ENCODE results near the gene RRP15. TPM values are rescaled to one million over a fixed set of nuclear protein-coding genes. Genes with fewer than 3 reads are reported as not detected.

RRP15 gene
- total and polyA plus RNA-seq, 9 of the 15 experiments (the other 6 are each of a cell fraction or from before 2014, with no cell fraction given) = 9.5 to 58.1 (median 29.3) TPM

- ChIA-PET CTCF (ENCODE audit: low intra/inter-chr PET ratio) (no interaction called here), POLR2A (no interaction called here)
- Histone ChIP-seq H3K36me3 (ENCODE audit: control insufficient read depth, insufficient read depth, low read length) (no peaks in the 10 kb centered on the region), H2AFZ (ENCODE audit: low read depth, low read length) (no peak overlapping the region), H3K9ac (ENCODE audit: insufficient read depth in 1 of 2, low read depth in 2 of 2, low read length in 2 of 2) (no peak overlapping the region), H3K4me1 (replicated peaks in 1 of 2; ENCODE audit: control insufficient read depth in 2 of 2, insufficient read depth in 2 of 2, low read length in 2 of 2) (peaks cover 0 to 4% of the 10 kb centered on the region in 2 experiments; a peak in 1 of 5 replicates), H4K20me1 (replicated peaks; ENCODE audit: control insufficient read depth, insufficient read depth, low read length) (no peaks in the 10 kb centered on the region), H3K4me2 (ENCODE audit: insufficient read depth, low read length) (no peak overlapping the region), H3K79me2 (ENCODE audit: control insufficient read depth, insufficient read depth, low read length) (no peaks in the 10 kb centered on the region), H3K9me1 (ENCODE audit: control insufficient read depth, insufficient read depth, low read length) (no peaks in the 10 kb centered on the region), H3K4me3 (no peak overlapping the region), H3K27ac (ENCODE audit: extremely low read depth, low read depth, low read length) (no peak overlapping the region), H3K9me3 (replicated peaks; ENCODE audit: control insufficient read depth, insufficient read depth, low read depth, low read length) (no peaks in the 10 kb centered on the region), H3K27me3 (ENCODE audit: control insufficient read depth in 2 of 2, insufficient read depth in 2 of 2, low read length in 2 of 2) (no peaks in the 10 kb centered on the region)
- TF ChIP-seq ZBTB11 (CRISPR knock-in tag; IDR thresholded peaks at IDR 0.05) (no peak), CEBPB (tag; IDR thresholded peaks at IDR 0.05) (0 out of 2 replicates have a peak, but pooled peaks have one; percentile 20), MEIS2 (IDR thresholded peaks at IDR 0.05; ENCODE audit: partially characterized antibody) (peak; percentile 24), ATF3 (IDR thresholded peaks at IDR 0.05) (peak; percentile 57), ATF3 (CRISPR knock-in tag; conservative IDR thresholded peaks at IDR 0.05) (no peak), RAD21 (CRISPR knock-in tag; conservative IDR thresholded peaks at IDR 0.05 in 1 of 2, IDR thresholded peaks at IDR 0.05 in 1 of 2) (peak in 1 of 2 experiments; percentile 25; a peak in 1 of 4 replicates), ARID2 (IDR thresholded peaks at IDR 0.05) (no peak), HNRNPLL (IDR thresholded peaks at IDR 0.05; ENCODE audit: low read depth, low read length, poor library complexity, severe bottlenecking) (no peak), SRF (CRISPR knock-in tag; IDR thresholded peaks at IDR 0.05) (no peak), ZBTB7A (IDR thresholded peaks at IDR 0.05; ENCODE audit: borderline replicate concordance, control insufficient read depth, low read depth, low read length) (0 out of 2 replicates have a peak, but pooled peaks have one; percentile 59), RFX1 (IDR thresholded peaks at IDR 0.05) (peak; percentile 41; the same call in 1 of the 2 replicates)
- TF ChIP-seq, protein P1, sequence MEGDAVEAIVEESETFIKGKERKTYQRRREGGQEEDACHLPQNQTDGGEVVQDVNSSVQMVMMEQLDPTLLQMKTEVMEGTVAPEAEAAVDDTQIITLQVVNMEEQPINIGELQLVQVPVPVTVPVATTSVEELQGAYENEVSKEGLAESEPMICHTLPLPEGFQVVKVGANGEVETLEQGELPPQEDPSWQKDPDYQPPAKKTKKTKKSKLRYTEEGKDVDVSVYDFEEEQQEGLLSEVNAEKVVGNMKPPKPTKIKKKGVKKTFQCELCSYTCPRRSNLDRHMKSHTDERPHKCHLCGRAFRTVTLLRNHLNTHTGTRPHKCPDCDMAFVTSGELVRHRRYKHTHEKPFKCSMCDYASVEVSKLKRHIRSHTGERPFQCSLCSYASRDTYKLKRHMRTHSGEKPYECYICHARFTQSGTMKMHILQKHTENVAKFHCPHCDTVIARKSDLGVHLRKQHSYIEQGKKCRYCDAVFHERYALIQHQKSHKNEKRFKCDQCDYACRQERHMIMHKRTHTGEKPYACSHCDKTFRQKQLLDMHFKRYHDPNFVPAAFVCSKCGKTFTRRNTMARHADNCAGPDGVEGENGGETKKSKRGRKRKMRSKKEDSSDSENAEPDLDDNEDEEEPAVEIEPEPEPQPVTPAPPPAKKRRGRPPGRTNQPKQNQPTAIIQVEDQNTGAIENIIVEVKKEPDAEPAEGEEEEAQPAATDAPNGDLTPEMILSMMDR (IDR thresholded peaks at IDR 0.05 in 2 of 3, conservative IDR thresholded peaks at IDR 0.05 in 1 of 3; ENCODE audit: insufficient read depth in 2 of 3, low read depth in 1 of 3, low read length in 3 of 3) = peak; percentile 32 to 56 (median 40)
- 29% methylated on average over 9 of the region's 10 CpGs for WGBS (ENCODE audit: insufficient coverage, low coverage, missing lambda C conversion rate)
- in situ Hi-C loops (cut with MboI) (loop anchor here (10.0 kb wide), 1 partner anchor 203 kb away; no protein-coding TSS in a partner anchor), intact Hi-C loops (cut with micrococcal nuclease) (loop anchor here (2.0 kb wide), 1 partner anchor 47 kb away; no protein-coding TSS in a partner anchor)
- no TSS peak for BruUV-seq (replicated peaks)
- ATAC-seq = peak; percentile 86
- peak in 2 of 4 experiments; percentile 32 to 33 for DNase-seq (ENCODE audit: extremely low read depth in 1 of 4, low spot score in 3 of 4)
- no peak for FAIRE-seq
Observed at GRCh38 chr1:218351391-218352074, 66.4 kb downstream of the RRP15 start.

Data from K562 (cell line).